Skin of body (tissue), 2 donors: Measurements from ENCODE around the gene MAPRE3. TPM values are rescaled to one million over a fixed set of nuclear protein-coding genes. Genes with fewer than 3 reads are reported as not detected.
A peak's percentile ranks its signal among the peaks of the same experiment; 100 is the strongest.

Source experiments
- DNase-seq: peaks from one replicate; lab custom pipeline; 2025; lab: John Stamatoyannopoulos, UW
- total RNA-seq: library from RNA; depleted of rRNA; stranded (reverse); fragments of >200 nt; gene quantifications from one replicate; pipeline ENCODE4 v1.2.3, GENCODE V29; 2014

The MAPRE3 gene
- total RNA-seq, 1 donor from 2014 or later: 4.9 TPM

DNA sequence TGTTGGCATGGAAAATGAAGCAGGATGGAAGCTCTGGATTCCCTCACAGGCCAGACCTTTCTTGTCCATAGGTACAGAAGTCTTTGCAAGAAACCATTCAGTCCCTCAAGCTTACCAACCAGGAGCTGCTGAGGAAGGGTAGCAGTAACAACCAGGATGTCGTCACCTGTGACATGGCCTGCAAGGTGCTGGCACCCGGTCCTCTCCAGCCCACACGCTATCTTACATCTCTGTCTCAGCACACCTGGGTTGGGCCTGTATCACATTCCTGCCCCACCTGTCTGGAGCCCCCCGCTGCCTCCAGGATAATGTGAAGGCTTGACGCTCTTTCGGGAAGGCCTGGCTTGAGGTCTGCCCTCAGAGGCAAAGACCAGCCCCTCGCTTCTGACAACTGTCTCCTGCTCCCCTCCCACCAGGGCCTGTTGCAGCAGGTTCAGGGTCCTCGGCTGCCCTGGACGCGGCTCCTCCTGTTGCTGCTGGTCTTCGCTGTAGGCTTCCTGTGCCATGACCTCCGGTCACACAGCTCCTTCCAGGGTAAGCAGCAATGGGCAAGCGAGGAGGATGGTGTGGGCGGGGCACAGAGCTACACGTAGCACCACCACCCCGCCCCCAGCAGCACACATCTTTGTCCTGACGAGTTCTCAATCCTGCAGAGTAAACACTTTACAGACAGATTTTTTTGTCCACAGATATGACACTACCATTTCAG, 68.3 kb downstream of the MAPRE3 start:
- DNase-seq: no peak

DNA sequence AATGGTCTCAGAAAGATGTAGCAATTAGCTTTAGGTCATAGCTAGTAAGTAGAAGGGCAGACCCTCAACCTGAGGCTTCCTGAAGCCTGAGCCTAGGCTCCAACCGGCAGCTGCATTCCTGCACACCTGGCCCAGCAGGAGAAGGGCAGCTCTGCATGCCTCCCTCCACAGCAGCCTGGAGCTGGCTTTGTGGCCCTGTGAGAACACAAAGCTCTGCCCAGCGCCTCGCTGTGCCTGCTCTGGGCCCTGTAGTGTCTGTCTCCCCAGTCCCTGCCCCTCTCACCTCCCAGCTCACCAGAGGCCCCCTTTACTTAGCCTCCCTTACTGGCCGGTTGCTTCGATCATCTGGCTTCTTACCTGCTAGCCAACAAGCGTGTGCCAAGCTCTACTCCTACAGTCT, 69.0 kb downstream of the MAPRE3 start:
- DNase-seq: no peak

DNA sequence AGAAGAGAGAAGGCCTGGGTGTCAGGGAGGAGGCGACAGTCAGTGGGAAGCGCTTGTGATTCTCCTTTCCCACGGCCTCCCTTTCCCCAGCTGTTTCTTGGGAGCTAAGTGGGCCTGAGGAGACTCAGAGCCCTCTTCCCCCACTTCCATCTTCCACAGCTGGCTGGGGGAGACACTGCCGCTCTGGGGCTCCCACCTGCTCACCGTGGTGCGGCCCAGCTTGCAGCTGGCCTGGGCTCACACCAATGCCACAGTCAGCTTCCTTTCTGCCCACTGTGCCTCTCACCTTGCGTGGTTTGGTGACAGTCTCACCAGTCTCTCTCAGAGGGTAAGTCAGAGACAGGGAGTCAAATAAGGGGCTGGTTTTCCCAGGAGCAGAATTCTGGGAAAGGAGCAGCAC, 69.4 kb downstream of the MAPRE3 start:
- no peak for DNase-seq

DNA sequence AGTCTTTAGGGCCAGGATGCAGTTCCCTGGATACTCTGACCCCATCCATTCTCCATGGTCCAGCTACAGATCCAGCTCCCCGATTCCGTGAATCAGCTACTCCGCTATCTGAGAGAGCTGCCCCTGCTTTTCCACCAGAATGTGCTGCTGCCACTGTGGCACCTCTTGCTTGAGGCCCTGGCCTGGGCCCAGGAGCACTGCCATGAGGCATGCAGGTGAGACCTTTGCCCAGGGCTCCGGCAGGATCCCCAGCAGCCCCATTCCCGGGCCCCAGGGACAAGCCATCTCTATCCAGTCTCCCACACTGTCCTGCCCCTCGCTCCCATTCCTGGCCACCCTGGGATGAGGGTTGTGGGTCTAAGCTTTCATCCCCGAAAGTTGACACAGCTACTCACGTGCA, 69.8 kb downstream of the MAPRE3 start:
- DNase-seq: no peak

DNA sequence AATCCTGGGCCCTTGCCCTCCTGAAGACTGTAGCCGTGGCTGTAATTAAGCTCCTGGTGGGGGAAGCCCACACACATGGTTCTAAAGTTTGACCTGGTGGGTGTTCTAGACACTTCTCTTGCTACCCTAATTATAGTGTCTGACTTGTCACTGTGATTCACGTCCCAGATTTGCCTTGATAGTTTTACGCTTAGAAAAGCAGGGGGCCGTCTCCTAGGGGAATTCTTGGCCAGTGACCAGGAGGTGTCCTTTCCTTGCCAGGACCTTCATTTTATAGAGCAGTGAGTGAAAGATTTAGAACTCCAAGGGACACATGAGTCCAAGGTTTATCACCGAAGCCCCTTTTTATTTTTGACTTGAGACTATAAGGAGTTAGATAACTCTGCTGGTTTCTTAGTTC, 71.3 kb downstream of the MAPRE3 start:
- DNase-seq: no peak

DNA sequence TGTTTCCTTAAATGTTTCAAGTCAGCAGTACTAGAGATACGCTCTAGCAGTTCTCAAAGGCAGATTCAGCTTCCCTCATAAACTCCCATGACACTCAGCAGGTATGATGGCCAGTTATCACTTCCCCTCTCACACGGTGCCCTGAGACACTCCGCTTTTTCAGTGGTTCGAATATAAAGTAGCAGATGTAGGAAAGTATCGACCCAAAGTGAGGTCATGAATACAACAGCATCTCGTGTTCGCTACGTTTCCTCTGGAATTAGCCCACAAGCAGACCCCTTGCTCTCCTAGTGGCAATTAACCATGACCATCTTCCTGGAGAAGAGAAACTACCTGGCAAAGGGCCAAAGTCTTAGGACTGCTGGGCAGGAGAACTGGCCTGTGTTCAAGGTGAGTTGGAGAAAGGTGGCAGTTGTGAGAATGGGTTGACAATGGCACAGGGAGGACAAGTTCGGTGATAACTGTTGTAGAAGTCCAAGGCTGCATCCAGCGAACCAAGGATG, 71.8 kb downstream of the MAPRE3 start:
- no peak for DNase-seq

DNA sequence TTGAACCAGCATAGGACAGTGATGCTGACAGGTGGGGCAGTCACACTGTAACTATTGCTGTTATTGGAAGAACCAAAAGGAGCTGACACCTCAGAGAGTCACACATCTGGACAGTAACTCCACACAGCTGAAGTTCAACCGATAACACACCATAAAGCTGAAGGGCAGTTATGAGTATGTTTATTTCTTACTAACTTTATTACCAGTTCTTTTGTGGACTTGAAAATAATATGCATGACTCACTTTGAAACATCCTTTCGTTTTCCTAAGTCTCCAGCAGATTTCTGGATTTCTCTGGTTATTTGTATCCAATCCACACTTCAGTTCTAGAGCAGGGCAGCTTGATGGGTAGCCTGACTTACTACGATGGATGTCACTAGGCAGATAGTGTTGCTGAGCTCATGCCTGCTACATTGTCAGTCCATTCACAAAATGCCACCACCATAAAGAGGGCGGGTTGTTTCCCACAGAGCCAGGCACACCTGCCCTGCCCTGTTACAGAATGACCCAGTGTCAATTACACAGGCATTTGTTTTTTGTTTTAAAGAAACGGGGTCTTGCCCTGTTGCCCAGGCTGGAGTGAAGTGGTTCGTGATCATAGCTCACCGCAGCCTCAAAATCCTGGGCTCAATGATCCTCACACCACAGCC, 72.7 kb downstream of the MAPRE3 start:
- no peak for DNase-seq

DNA sequence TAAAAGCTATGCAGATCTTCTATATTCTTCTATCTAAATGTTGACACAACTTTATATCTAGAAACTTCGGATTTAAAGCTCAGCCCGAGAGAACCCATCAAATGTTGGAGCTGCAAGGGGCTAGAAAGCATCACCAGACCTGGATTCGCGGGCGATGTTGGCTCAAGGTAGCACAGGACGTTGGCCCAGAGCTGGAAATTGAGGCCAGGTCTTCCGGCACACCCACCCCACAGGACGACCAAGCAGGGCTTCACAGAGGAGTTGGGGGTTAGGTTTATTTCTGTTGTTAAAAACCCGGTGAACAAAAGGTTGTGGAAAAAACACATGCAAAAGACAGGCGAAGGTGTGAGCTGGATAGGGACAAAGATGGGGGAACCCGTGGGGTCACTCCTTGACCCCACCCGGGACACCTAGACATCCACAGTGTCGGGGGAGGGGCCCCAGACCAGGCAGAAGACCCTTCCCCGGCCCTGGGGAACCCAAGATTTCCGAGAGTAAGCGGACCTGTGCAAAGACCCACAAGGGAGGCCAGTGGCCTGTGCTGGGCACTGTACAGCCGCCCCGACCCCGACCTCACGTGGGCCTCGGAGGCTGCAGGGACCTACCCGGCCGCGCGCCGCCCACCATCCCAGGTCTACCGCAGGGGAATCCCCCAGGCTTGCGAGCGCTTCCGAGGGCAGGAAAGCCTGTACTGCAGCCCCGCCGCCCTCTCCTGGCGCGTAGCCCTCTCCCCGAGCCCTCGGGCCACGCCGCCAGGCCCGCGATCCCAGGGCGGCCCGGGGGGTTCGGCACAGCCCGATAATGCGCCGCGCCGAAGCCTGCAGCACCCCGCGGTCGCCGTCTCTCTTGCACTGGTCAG, 79.2 kb downstream of the MAPRE3 start:
- no peak for DNase-seq

DNA sequence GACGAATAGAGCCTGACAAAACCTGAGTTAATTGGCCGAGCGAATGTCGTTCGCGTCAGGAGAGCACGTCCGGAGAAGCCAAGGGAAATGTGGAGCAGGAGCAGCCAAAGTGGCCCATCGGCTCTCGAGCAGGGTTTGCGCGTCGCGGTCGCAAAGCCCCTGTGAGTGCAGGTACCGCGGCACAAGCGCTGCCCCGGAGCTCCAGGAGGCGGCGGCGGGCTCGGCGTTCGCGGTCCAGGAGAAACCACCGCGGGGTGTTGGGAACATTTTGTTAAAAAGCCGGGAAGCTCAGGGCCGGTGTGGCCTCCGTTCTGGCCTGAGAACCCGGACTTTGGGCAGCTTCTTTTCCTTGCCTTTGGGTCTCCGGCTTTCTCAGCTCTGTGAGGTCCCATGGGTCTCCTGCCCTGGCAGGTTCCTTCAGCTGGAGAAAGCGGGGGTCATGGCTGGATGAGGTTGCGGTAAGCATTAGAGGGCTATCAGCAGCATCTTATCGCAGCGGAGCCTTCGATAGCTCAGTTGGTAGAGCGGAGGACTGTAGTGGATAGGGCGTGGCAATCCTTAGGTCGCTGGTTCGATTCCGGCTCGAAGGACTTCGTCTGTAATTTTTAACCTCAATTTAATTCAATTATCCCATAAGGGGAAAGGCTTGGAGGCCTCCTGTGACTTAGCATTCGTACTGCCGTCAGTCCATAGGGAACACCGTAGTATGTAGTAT, 80.0 kb downstream of the MAPRE3 start:
- peak; percentile 97 for DNase-seq

DNA sequence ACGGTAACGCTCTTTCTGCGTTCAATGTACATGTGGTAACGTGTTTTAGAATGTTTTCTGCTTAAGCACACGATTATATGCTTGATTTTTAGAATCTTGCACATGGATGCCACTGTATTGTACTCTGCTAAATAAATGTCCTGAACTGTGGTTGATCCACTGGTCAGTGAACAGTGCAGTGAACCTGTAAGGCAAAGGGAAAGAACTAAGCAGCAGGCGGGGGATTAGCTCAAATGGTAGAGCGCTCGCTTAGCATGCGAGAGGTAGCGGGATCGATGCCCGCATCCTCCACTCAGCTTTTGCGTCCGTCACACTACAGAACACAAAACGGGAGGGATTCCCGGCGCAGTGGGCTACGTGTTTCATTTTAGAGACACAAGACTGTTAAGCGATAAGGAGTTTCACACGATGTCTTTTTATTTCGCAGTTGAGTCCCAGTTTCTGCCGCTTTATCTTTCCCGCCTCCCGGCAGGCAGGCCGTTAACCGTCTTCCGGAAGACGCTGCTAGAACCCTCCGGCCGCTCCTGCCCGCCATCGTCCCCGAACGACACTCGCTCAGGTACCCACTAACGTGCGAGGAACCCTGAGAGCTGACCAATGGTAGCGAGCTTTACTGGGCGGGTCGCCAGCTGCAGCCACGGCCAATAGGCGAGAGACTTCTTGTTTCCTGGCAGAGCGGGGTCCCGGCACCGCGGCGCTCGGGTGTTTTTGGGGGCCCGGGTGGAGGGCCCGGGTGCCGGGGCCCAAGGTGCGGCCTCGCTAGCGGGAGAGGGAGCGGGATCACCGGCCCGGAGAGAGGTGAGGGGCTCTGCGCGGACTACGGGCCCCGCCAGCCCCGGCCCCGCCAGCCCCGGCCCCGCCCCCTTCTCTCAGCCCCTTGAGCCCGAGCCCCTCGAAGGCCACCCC, 80.8 kb downstream of the MAPRE3 start, which contains the start of gene AGBL5:
AGBL5 (plus strand) TSS at position 673 of the 906 bp plus-strand sequence. CDS start 1,291 bp downstream, outside the sequence.
- peak; percentile 97 for DNase-seq

DNA sequence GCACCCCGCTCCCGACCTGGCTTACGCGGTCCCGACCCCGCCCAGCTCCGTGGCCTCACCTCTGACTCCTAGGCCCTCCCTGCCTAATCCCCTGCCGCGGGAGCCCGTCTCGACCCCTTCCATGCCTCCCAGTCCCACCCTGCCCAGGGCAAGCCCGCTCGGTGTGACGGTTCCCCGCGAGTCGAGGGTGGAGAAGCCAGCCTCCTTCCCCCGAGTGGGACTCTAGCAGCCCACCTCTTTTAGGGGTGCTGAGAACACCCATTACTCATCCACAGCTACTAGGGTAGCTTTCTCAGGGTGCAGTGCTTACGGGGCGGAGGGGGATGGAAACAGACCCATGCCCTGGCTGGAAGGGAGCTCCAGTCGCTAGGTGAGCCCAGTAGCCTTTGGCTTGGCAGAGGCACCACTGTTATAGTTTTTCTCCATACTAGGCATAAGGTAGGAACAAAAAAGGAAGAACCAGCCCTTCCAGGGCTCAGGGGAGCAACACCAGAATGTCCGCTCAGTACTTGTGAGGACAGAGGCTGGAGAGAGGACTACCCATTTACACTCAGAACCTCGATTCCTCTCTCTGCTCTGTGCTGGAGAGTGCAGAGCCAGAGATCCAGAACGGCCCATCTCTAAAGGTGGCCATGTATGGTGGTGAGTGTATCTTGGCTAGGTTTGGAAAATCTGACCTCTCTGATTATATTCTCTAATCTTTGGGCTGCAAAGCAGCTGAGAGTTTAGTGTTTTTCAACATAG, 81.6 kb downstream of the MAPRE3 start:
- no peak for DNase-seq

DNA sequence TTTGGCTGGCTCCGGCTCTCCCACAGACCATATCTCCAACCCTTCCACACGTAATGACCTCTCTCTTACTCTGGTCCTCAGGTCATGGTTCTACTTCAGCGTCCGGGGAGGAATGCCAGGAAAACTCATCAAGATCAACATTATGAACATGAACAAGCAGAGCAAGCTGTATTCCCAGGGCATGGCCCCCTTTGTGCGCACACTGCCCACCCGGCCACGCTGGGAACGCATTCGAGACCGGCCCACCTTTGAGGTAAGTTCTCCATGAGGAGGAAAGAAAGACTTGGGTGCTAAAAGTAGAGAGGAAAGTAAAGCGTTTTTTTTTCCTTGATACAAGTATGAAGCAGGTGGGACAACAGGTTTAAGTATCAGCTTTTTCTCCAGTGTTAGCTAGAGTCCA, 82.9 kb downstream of the MAPRE3 start:
- DNase-seq: no peak

DNA sequence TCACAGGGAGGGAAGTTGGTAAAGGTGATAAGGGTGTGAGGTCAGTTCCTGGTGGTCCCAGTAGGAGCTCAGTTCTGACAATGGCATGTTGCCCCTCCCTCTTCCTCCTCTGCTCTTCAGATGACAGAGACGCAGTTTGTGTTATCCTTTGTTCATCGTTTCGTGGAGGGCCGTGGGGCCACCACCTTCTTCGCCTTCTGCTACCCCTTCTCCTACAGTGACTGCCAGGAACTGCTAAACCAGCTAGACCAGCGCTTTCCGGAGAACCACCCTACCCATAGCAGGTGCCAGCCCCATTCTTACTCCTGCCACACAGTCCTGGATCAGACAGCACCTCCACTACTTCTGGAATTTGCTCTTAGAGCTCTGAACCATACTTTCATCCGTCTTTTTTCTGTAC, 83.3 kb downstream of the MAPRE3 start:
- no peak for DNase-seq

DNA sequence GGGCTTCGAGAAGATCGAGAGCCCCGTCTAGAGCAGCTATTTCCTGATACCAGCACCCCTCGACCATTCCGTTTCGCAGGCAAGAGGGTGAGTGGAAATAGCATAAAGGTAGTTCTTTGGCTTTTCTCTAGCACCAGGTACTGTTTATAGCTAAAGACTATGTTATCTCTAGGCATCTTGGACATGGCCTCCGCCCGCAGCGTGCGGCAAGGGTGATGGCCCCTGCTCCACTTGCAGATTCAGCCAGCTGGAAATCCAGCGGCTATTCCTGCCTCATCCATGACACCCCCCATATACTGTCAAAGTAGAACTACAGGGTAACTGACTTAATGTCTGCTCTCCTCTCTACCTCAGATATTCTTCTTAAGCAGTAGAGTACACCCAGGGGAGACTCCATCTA, 84.3 kb downstream of the MAPRE3 start:
- no peak for DNase-seq

DNA sequence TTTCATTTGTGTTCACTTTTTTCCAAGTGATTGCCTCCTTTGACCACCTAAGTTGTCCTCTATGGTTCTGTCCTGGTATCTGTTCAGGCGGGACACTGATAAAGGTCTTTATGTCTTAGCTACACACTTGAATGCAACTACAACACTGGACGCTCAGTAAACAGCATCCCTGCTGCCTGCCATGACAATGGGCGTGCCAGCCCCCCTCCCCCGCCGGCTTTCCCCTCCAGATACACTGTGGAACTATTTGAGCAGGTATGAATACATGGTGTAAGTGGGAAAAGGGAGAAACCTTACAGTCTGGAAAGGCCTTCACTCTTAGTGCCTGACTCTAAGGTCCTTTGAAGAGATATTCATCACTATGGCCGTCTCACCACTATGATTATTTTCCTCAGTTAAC, 86.7 kb downstream of the MAPRE3 start:
- no peak for DNase-seq

DNA sequence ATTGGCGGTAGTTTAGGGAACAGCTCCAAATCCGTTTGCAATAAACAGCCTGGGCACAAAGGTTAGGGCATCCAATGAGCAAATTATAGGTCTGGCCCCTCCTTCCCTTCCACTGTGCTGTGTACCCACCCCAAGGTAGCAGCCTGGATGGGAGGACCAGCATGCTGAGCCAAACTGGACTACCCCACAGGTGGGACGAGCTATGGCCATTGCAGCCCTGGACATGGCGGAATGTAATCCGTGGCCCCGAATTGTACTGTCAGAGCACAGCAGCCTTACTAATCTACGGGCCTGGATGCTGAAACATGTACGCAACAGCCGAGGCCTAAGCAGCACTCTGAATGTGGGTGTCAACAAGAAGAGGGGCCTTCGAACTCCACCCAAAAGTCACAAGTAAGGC, 87.8 kb downstream of the MAPRE3 start:
- no peak for DNase-seq

DNA sequence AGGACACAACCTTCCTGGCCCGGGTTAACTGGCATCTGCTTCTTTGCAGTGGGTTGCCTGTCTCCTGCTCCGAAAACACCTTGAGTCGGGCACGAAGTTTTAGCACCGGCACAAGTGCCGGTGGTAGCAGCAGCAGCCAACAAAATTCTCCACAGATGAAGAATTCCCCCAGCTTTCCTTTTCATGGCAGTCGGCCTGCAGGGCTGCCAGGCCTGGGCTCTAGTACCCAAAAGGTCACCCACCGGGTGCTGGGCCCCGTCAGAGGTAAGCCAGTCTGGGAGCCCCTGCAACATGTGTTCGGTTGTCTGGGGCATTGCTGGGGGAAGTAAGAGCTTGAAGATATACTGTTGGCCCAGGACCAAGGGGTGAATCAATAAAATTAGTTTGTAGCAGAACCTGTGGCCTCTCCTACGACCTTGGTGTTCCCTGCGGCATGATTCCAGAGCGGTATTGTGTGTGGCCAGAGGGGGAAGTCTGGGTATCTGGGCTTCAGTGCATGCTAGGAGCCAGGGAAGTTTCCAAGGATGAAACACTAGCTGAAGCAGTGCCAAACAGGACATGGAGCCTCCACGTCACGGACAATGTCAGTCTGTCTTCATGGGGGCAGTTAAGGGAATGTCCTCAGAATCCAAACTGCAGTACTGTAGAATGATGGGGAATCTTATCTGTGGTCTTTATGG, 88.8 kb downstream of the MAPRE3 start:
- DNase-seq: no peak

DNA sequence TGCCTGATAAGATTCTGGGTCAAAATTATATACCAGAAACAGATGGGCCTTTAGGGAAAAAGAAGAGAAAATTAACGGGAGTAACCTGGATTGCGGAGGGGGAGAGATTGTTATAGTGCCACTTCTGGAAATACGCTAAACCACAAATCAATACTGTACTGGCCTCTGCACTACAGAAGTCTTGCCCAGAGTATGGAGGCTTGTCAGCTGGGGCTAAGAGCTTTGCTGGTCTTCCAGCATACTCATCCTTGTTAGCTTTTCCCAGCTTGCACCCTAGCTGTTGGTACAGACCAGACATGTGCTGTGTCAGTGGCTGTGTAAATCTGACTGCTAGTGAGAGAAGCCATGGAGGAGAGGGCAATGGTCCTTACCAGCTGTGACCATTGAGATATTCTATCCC, 89.9 kb downstream of the MAPRE3 start:
- DNase-seq: no peak

DNA sequence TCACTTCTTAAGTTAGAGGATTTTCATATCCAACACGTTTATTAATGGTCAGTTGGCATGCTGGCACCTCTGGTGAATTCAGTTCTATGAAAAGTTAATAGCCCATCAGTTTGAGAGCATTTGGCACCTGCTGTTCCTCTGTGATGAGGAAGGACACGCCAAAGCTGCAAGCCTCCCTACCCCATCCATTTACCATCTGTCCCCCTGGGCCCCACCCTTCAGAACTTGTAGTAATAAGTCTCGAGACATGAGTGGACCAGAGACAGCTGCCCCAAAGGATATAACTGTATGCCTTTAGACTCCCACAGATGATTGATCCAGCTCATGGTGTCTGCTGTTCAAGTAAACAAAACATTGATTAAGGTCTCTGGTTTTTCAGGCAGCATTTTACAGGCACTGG, 94.7 kb downstream of the MAPRE3 start:
- no peak for DNase-seq
